Stimulated activated CD4-positive, alpha-beta T cell treated with anti-CD3 and anti-CD28 coated beads, Interleukin-2, amount 100 ng/mL, for 24 hours (primary cell): ENCODE measurements around the gene SLC22A17.
A peak's percentile ranks its signal among the peaks of the same experiment; 100 is the strongest.
"Not testable (repeated sequence)": the region's sequence is repeated elsewhere in the genome, so short reads cannot be mapped to it uniquely, and the experiment has no call there.

ENCODE experiments used
- DNase-seq, 2 donors: peaks; one replicate each; pipeline ENCODE4 v3.0.0-alpha.2; 2020

Gene SLC22A17

DNA sequence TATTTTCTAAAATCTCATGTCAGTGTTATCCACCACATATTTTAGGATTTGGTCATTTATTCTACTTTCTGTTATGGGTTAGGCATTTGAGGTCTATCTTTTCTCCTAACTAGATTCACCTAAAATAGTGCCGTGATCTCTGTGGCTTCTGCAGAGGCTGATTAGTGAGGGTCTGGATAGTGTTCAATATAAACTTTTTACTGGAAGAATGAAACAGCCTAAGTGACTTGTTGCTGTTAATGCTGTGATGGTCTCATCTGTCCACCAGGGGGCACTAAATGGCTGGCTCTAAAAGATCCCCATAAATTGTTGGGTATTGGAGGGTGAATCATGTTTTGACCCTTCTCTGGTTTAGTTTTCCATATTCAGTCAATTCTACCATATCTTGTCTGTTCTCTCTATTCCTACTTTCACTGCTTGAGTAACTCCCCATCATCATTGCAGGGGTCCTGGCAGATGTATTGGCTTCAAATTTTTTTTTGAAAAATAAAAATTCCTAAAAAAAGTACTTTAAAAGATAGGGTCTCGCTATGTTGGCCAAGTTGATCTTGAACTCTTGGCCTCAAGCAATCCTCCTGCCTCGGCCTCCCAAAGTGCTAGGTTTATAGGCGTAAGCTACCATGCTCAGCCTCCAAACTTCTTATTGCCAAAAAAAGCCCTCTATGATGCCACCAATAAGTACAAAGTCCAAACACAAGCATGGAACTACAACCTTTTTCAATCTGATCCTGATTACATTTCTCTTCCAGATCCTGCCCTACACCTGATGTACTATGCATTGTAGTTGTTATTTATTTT is 24.5 kb downstream of the SLC22A17 start:
- DNase-seq: peak; percentile 64 to 72

- DNase-seq: no peak
Observed at GRCh38 chr14:23326491-23327332, 26.0 kb downstream of the SLC22A17 start.

DNA sequence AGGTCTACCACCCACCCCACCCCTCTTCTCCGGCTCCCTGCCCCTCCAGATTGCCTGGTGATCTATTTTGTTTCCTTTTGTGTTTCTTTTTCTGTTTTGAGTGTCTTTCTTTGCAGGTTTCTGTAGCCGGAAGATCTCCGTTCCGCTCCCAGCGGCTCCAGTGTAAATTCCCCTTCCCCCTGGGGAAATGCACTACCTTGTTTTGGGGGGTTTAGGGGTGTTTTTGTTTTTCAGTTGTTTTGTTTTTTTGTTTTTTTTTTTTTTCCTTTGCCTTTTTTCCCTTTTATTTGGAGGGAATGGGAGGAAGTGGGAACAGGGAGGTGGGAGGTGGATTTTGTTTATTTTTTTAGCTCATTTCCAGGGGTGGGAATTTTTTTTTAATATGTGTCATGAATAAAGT is 26.9 kb downstream of the SLC22A17 start:
- not testable (repeated sequence) for DNase-seq

DNA sequence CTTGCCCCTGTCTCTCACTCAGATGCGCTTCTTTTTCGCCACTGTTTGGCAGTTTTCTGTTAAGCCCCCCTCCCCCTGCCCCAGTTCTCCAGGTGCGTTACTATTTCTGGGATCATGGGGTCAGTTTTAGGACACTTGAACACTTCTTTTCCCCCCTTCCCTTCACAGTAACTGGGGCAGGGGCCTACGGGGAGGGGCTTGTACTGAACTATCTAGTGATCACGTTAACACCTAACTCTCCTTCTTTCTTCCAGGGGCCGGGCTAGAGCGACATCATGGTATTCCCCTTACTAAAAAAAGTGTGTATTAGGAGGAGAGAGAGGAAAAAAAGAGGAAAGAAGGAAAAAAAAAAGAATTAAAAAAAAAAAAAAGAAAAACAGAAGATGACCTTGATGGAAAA is 27.7 kb downstream of the SLC22A17 start:
- DNase-seq: no peak

- DNase-seq: no peak
Observed at GRCh38 chr14:23324455-23324846, 28.2 kb downstream of the SLC22A17 start.

DNA sequence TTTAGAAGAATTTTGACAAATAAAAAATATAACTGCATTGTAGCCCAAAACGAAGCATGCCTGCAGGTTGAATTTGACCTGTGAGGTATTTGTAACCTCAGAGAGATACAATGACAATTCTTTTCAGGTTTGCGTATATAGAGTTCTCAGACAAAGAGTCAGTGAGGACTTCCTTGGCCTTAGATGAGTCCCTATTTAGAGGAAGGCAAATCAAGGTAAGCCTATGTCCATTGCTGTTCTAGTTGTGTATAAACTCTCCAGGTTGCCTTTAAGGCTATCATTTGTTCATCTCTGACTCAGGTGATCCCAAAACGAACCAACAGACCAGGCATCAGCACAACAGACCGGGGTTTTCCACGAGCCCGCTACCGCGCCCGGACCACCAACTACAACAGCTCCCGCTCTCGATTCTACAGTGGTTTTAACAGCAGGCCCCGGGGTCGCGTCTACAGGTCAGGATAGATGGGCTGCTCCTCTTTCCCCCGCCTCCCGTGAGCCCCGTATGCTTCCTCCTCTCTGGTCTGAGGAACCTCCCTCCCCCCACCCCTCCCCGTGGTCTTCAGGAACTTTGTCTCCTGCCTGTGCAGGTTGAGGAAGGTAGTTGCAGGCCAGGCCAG is 28.7 kb downstream of the SLC22A17 start:
- DNase-seq: no peak

DNA sequence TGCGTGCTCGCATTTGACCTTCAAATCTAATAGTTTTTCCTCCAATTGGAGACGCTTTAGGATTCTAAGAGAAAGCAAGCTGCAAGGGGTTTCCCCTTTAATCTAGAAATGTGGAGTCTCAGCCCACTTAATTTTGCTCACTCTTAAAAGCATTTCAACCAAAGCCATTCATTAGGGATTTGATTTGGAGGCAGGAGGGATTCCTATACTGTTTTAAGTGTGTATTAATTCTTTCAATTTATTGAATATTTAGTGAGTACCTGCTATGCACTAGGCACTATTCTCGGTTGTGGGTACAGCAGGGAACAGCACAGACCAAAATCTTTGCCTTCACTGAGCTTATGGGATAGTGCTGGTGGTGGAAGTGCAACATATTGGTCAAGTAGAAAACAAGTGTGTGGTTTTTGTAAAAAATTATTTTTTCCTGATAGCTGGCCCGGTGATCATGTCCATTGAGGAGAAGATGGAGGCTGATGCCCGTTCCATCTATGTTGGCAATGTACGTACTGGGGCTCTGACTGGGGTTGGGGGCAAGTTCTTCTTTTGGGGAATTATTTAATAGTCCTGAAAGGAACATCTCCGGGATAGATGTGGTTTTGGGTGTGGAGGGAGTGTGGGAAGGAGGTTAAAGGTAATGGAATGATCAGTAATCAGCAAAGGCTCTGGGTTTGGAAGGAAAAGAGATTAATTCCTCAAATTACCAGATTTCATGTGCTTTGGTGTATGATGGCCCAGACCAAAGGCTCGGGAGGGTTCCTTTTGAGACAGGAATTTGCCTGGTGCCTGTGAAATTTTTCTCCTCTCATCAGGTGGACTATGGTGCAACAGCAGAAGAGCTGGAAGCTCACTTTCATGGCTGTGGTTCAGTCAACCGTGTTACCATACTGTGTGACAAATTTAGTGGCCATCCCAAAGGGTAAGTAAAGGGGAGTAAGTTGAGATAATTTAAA is 29.8 kb downstream of the SLC22A17 start:
- no peak for DNase-seq

DNA sequence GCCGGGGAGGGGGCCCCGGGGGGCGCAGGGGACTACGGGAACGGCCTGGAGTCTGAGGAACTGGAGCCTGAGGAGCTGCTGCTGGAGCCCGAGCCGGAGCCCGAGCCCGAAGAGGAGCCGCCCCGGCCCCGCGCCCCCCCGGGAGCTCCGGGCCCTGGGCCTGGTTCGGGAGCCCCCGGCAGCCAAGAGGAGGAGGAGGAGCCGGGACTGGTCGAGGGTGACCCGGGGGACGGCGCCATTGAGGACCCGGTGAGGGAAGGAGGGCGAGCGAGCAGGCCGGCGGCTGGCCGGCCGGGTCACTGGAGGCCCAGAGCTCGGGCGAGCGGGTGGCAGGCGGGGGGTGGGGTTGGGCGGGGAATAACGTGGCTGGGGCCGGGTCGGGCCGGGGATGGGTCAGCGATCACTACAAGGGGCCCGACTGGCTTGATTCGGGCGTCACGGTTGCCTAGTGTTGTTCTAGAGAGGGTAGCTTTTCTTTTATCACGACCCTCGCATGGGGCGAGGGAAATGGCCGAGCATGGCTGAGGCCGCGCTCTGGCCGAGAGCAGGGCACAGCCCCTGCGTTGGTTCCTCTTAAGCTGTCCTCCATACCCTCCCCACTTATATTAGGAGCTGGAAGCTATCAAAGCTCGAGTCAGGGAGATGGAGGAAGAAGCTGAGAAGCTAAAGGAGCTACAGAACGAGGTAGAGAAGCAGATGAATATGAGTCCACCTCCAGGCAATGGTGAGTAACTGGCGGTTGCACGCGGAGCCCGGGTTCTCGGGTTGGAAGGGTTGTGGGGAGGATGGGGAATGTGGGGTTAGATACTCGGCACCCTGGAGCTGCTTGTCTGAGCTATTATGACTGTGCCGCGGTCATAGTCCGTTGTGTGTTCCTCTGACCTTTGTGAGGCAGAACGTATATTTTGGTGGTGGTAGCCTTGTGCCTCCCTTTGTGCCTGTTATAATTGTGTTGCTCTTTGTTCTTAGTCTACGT is 30.8 kb downstream of the SLC22A17 start:
- DNase-seq: peak; percentile 60 to 67

DNA sequence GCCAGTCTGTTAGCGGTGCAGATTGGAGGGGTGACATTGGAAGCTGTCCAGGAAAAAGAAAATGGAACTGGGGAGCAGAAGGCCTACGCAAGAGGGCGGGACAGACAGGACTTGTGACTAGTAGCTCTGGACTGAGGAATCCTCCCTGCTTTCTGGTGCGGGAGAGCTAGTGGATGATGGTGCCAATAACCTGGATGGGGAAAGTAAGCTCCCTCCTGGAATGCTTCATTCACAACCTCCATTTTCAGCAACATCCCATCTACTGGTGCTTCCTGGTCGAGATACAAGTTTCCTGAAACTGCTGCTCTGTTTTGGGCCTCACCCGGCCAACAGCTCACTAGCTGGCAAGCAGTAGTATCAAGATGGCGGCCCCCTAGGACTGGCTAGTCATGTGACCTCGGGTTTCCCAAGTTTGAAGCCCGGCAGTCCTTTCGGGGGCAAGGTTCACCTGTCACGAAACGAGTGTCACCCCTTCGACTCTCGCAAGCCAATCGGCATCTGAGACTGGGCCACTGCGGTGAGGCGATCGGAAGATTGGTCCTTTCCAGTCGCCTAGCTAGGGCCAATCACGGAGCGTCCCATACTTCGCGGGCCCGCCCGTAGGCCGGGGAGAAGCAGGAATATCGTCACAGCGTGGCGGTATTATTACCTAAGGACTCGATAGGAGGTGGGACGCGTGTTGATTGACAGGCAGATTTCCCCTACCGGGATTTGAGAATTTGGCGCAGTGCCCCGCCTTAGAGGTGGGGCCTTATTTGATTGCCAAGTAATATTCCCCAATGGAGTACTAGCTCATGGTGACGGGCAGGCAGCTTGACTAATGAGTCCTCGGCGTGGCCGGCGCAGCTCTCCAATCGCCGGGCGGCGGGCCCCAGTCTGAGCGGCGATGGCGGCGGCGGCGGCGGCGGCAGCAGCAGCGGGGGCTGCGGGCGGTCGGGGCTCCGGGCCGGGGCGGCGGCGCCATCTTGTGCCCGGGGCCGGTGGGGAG is 31.8 kb downstream of the SLC22A17 start, which contains the start of gene PABPN1:
Gene PABPN1 (plus strand): TSS at position 874 of the 988 bp plus-strand sequence. CDS start 13 bp downstream, at position 887.
- peak; percentile 95 to 96 for DNase-seq

- no peak for DNase-seq
Observed at GRCh38 chr14:23319746-23320583, 32.7 kb downstream of the SLC22A17 start.

DNA sequence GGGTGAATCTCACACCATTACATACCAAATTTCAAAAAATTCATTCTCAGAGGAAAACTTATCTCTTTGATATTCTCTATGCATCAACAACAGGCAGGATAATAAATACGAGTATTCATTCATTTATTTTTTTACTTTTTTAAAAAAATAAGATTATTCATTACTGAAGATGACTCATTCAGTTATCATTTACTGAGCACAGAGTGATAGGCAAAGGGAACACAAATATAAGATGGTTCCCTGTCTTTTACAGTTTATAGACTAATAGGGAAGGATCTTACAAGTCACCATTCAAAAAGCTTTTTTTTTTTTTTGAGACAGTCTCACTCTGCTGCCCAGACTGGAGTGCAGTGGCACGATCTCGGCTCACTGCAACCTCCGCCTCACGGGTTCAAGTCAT is 36.4 kb downstream of the SLC22A17 start:
- DNase-seq: no peak

DNA sequence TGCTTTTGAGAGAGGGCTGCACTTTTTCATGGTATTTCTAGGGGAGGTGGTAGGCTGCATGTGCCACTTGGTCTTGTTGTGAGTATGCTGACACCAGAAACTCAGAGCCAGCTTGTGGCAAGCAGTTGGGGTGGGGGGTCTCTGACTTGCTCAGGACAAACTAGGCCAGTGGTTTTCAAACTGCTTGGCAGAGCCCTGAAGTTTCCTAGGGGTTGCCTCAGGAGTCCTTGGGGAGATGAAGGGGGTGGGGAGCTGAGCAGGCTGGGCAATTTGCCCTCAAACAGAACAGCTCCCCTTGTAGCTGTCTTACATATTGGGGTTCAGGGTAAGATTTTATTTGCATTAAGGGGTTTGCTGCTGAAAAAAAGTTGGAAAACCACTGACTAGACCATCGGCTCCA is 42.1 kb downstream of the SLC22A17 start:
- no peak for DNase-seq

DNA sequence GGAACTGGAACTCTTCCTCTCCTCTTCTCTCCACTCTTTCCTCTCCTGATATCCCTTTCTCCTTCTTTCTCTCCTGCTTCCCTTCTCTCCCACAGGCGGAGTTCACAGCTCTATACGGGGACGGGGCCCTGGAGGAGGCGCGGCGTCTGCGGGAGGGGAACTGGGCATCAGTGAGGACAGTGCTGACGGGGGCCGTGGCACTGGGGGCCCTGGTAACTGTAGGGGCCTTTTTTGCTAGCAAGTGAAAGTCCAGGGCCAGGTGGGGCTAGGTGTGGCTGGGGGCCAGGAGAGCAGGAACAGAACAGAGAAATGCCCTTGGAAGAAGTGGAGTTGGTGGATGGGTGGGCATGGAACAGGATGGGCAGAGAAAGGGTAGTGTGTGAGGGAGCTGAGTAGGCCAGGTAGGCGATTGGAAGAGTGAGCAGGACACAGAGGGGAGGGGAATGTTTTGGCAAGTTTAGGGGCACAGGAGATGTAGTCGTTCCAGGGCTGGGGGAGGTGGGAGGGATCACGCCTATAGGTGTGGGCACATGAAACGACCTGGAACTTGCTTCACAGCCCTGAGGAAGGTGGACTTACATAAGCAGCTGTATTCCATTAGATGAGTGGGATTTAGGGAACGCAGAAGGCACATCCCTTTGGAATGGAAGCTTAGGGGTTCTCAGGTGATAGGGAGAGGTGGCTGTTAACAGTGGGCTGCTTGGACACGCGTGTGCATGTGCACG is 43.8 kb downstream of the SLC22A17 start:
- no peak for DNase-seq

GRCh38 chr14:23307687-23308644 is 44.7 kb downstream of the SLC22A17 start:
- no peak for DNase-seq

DNA sequence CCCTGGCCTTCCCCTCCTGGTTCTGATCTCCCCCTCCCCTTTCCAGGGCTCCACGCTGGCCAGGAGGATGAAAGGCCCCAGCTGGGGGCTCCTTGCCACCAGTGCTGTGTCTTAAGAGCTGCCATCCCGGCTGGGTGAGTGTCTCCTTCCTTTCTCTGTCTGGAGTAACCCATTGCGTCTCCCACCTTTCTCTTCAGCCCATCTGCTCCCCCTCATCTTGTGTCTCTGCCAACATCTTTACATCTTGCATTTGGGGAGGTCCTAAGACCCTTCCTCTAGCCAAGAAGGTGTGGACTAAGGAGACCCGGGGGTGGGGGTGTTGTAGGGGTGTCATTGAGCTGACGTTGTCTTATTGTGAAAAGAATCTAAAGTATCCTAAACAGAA is 45.5 kb downstream of the SLC22A17 start:
- no peak for DNase-seq

DNA sequence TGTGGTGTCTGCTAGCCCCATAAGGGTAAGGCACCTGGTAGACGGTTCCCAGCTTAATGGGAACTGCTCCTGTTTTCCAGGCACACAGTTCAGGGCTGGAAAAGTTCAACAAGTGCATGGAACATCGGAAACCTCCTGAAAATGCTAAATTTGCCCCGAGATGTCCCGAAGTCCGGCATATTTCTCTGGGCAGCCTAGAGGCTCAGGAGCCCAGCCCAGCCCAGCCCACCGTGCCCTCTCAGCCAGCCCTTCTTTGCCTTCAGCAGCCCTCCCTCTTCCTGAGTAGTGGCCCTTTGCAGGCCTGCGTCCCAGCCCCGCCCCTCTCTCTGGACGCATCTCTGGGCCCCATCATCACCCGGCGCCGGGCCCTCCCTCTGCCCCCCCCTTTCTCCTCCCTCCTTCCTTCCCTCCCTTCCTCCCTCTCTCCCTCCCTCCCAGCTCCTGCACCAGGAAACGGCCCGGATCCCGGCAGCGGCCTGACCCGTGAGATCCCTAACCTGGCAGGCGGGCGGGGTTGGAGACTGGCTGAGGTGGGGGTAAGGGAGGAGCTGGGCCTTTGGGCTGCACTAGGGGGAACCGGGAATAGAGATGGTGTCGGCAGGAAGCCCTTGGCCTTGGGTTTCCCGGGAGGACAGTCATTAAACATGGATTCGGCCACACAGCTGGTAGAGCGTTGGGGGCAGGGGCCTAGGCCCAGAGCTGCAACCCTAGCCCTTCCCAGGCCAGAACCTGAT is 46.1 kb downstream of the SLC22A17 start, which contains the start of gene BCL2L2:
Gene BCL2L2 (plus strand): TSS at position 422 of the 734 bp plus-strand sequence. CDS start 935 bp downstream, outside the sequence.
- DNase-seq: no peak
